ENCODE measurements around the gene AGFG2. TPM values are rescaled to one million over a fixed set of nuclear protein-coding genes. Genes with fewer than 3 reads are reported as not detected.
"Not testable (repeated sequence)": the region's sequence is repeated elsewhere in the genome, so short reads cannot be mapped to it uniquely, and the experiment has no call there.

The AGFG2 gene
- total and polyA plus RNA-seq, 5 donors = 17.3 to 26.3 (median 22.7) TPM

GRCh38 chr7:100541309-100541708, 2.3 kb downstream of the AGFG2 start:
- H3K9me3 ChIP-seq (ENCODE audit: control insufficient read depth, low read length); DNase-seq; ATAC-seq; H3K4me3 ChIP-seq (ENCODE audit: low read length); H3K27me3 ChIP-seq (ENCODE audit: control insufficient read depth, insufficient read depth); H3K27ac ChIP-seq (ENCODE audit: low read length); intact Hi-C loops (cut with DNase I): not testable (repeated sequence)
- WGBS = 84% methylated on average over 7 of the region's 7 CpGs
- peaks cover 12% of the 10 kb centered on the region for H3K4me1 ChIP-seq (ENCODE audit: control insufficient read depth, insufficient read depth, low read length)

DNA sequence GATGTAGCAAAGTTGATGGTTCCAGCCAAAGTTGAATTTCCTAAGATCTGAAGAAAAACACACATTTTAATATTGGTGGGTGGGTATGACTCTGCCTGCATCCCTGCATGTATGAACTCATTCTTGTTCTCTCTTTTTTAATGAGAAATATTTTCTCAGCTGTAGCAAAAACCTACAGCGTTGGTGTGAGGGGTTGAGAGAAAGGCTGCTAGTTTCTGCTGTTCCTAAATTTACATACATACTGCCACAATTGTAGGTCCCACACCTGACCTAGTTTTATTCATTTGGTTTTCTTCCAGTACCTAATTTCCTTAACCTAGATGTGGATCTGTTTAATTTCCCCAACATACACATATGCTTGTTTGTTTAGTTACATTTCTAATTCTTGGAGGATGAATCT, 4.6 kb downstream of the AGFG2 start:
- no peak for ATAC-seq
- Histone ChIP-seq H3K27ac (ENCODE audit: low read length) (no peak overlapping the region), H3K4me3 (ENCODE audit: low read length) (no peak overlapping the region), H3K4me1 (ENCODE audit: control insufficient read depth, insufficient read depth, low read length) (peaks cover 28% of the 10 kb centered on the region), H3K27me3 (ENCODE audit: control insufficient read depth, insufficient read depth) (no peaks in the 10 kb centered on the region), H3K9me3 (ENCODE audit: control insufficient read depth, low read length) (no peaks in the 10 kb centered on the region)
- DNase-seq = no peak
- 65% methylated on average over 1 of the region's 1 CpG for WGBS
- intact Hi-C loops (cut with DNase I) = no loop called here

- H3K27ac ChIP-seq (ENCODE audit: low read length) = peak overlapping the region; percentile 97
- H3K4me3 ChIP-seq (ENCODE audit: low read length) = no peak overlapping the region
- no peak for ATAC-seq
- no peaks in the 10 kb centered on the region for H3K27me3 ChIP-seq (ENCODE audit: control insufficient read depth, insufficient read depth)
- H3K9me3 ChIP-seq (ENCODE audit: control insufficient read depth, low read length) = no peaks in the 10 kb centered on the region
- peaks cover 32% of the 10 kb centered on the region for H3K4me1 ChIP-seq (ENCODE audit: control insufficient read depth, insufficient read depth, low read length)
- intact Hi-C loops (cut with DNase I) = no loop called here
- no peak for DNase-seq
- WGBS = 33% methylated on average over 5 of the region's 5 CpGs
Measured at GRCh38 chr7:100544386-100544785, 5.4 kb downstream of the AGFG2 start.

GRCh38 chr7:100544967-100545359, 6.0 kb downstream of the AGFG2 start:
- DNase-seq (no peak), ATAC-seq (peak; percentile 4 to 38)
- H3K9me3 ChIP-seq (ENCODE audit: control insufficient read depth, low read length) = no peaks in the 10 kb centered on the region
- no peak overlapping the region for H3K4me3 ChIP-seq (ENCODE audit: low read length)
- H3K27me3 ChIP-seq (ENCODE audit: control insufficient read depth, insufficient read depth) = no peaks in the 10 kb centered on the region
- H3K27ac ChIP-seq (ENCODE audit: low read length) = peak overlapping the region; percentile 97
- peaks cover 32% of the 10 kb centered on the region for H3K4me1 ChIP-seq (ENCODE audit: control insufficient read depth, insufficient read depth, low read length)
- 18% methylated on average over 1 of the region's 1 CpG for WGBS
- intact Hi-C loops (cut with DNase I) = loop anchor here in 1 of 4 donors (5.0 kb wide), 1 partner anchor 68 kb away; the partner anchor contains the start of gene TSC22D4

DNA sequence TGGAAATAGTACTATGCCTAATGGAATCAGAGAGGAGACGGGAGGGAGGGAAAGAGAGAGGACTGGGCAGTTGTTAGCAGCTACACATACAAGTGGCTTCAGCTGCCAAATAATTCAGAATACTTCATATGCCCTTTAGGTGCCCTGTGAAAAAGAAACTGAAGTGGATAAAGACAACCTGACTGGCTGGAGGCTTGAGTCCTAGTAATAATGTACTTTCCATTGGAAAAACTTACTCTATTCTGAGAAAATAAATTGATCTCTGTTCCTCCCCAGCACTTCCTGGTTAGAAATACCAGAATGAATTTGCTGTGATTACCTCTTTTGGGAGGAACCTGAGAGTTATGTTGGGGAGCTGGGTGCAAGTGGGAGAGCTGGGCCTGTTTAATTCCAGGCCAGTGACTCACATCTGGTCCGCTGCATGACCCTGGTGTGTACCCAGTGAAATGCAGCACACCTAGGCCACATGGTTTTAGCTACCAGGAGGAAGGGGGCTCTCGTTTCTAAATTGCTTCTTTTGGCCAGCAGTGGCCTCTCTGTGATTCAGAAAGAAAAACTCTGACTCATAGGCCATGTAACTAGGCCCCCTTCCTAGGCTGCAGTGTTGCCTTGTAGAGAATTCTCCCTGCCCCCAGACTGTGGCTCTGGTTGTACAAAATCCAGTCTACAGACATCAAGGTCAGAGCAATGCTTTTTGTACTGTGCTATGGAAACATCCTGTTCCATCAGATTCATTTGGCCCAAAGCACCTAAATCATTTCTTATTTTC, 6.5 kb downstream of the AGFG2 start:
- peaks cover 28% of the 10 kb centered on the region for H3K4me1 ChIP-seq (ENCODE audit: control insufficient read depth, insufficient read depth, low read length)
- intact Hi-C loops (cut with DNase I) = loop anchor here in 1 of 4 donors (5.0 kb wide), 1 partner anchor 68 kb away; the partner anchor contains the start of gene TSC22D4

DNA sequence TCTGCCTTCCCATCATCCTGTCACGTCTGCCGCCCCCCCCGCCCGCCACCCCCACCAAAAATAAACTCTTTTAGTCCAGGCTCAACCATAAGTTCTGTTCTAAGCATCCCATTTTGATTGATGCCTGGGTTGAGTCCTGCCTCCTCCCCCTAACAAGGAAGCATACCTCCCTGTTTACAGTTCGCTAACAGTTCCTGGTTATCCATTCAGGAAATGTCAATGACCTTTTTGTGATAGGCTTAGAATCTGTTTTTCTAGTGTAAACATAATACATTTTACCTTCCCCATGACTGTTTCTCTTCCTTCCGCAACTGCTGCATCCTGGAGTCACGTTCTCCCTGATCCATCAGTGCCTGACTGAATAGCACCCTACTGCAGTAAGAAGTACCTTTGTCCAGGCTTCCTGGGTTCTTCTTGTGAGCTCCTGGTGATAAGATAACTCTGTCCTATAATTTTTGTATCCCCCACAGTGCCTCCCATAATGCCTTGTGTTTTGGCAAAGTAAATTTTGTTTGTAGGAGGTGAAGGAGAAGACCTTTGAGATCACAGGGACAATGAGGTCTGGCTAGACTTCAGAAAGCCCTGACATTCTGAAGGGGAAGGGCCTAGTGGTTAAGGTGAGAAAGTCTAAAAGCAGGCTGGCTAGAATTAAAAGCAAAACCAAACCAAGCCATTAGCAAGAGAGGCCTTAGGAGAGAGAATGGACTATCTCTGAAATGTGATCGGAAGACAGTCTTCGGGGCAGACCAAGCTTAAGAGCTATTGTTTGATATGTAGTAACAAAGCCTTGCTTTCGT, 7.3 kb downstream of the AGFG2 start:
- Histone ChIP-seq H3K9me3 (ENCODE audit: control insufficient read depth, low read length) (no peaks in the 10 kb centered on the region), H3K4me3 (ENCODE audit: low read length) (no peak overlapping the region), H3K27ac (ENCODE audit: low read length) (peak overlapping the region; percentile 97), H3K27me3 (ENCODE audit: control insufficient read depth, insufficient read depth) (no peaks in the 10 kb centered on the region), H3K4me1 (ENCODE audit: control insufficient read depth, insufficient read depth, low read length) (peaks cover 28% of the 10 kb centered on the region)
- 51% methylated on average over 10 of the region's 10 CpGs for WGBS
- DNase-seq = no peak
- ATAC-seq = peak; percentile 31 to 44
- intact Hi-C loops (cut with DNase I) = loop anchor here in 1 of 4 donors (5.0 kb wide), 1 partner anchor 69 kb away; the partner anchor contains the start of gene TSC22D4

More for the DNA sequence above, 6.5 kb downstream of the AGFG2 start:
- WGBS = 33% methylated on average over 3 of the region's 3 CpGs
- DNase-seq (no peak), ATAC-seq (peak; percentile 80 to 90)
- no peak overlapping the region for H3K4me3 ChIP-seq (ENCODE audit: low read length)
- H3K27ac ChIP-seq (ENCODE audit: low read length) = peak overlapping the region; percentile 97
- H3K27me3 ChIP-seq (ENCODE audit: control insufficient read depth, insufficient read depth) = no peaks in the 10 kb centered on the region
- no peaks in the 10 kb centered on the region for H3K9me3 ChIP-seq (ENCODE audit: control insufficient read depth, low read length)

DNA sequence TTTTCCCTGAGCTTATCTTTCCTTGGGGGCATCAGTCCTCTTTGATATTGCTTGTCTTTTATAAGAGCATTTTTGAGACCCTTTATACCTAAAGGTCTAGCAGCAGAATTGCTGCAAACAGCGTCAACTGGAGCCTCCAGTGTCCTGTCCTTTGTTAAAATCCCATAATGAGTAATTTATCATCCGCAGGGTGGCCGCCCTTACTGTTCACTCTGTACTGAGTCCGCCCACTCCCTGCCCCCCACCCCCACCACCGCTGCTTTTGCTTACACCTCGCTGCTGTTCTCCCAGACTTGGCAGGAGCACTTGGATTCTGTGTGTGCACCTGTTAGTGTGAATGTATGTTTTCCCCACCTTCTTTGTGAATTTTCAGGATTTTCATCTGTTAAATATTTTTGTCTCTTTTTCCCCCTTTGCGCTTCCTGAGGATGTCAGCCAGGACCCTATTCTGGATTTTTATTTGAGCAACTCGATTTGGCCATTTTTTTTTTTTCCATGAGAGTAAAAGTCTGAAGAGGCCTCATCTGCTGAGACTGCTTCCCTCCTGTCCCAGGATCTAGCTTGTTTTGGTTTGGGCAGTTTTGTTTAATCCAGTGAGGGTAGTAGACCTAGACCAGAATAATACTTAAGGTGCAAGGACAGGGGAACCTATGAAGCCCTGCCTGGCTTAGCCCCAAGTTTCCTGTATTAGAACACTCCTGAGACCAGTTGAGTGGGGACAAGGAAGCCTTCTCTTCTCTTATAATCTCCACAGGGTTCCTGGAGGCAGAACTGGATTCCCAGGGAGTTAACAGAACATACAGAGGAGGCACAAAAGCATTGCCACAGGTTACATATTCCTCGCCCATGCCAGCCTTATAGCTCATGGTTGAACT, 8.2 kb downstream of the AGFG2 start:
- ATAC-seq (no peak), DNase-seq (no peak)
- peaks cover 28% of the 10 kb centered on the region for H3K4me1 ChIP-seq (ENCODE audit: control insufficient read depth, insufficient read depth, low read length)
- 59% methylated on average over 9 of the region's 9 CpGs for WGBS
- peak overlapping the region; percentile 97 for H3K27ac ChIP-seq (ENCODE audit: low read length)
- H3K9me3 ChIP-seq (ENCODE audit: control insufficient read depth, low read length) = no peaks in the 10 kb centered on the region
- intact Hi-C loops (cut with DNase I) = loop anchor here in 1 of 4 donors (5.0 kb wide), 1 partner anchor 70 kb away; the partner anchor contains the start of gene TSC22D4
- no peaks in the 10 kb centered on the region for H3K27me3 ChIP-seq (ENCODE audit: control insufficient read depth, insufficient read depth)
- H3K4me3 ChIP-seq (ENCODE audit: low read length) = no peak overlapping the region

GRCh38 chr7:100547872-100548271, 8.9 kb downstream of the AGFG2 start:
- ATAC-seq (peak; percentile 34 to 41), DNase-seq (no peak)
- 7% methylated on average over 2 of the region's 2 CpGs for WGBS
- Histone ChIP-seq H3K4me1 (ENCODE audit: control insufficient read depth, insufficient read depth, low read length) (peaks cover 28% of the 10 kb centered on the region), H3K4me3 (ENCODE audit: low read length) (no peak overlapping the region), H3K27ac (ENCODE audit: low read length) (peak overlapping the region; percentile 89), H3K9me3 (ENCODE audit: control insufficient read depth, low read length) (no peaks in the 10 kb centered on the region), H3K27me3 (ENCODE audit: control insufficient read depth, insufficient read depth) (no peaks in the 10 kb centered on the region)
- intact Hi-C loops (cut with DNase I) = loop anchor here in 1 of 4 donors (5.0 kb wide), 1 partner anchor 71 kb away; the partner anchor contains the start of gene TSC22D4

GRCh38 chr7:100548446-100548845, 9.4 kb downstream of the AGFG2 start:
- WGBS = 67% methylated on average over 5 of the region's 5 CpGs
- H3K4me3 ChIP-seq (ENCODE audit: low read length); H3K27me3 ChIP-seq (ENCODE audit: control insufficient read depth, insufficient read depth); ATAC-seq; H3K9me3 ChIP-seq (ENCODE audit: control insufficient read depth, low read length); DNase-seq: not testable (repeated sequence)
- intact Hi-C loops (cut with DNase I) = loop anchor here in 1 of 4 donors (5.0 kb wide), 1 partner anchor 71 kb away; the partner anchor contains the start of gene TSC22D4
- Histone ChIP-seq H3K4me1 (ENCODE audit: control insufficient read depth, insufficient read depth, low read length) (peaks cover 28% of the 10 kb centered on the region), H3K27ac (ENCODE audit: low read length) (peak overlapping the region; percentile 84)

DNA sequence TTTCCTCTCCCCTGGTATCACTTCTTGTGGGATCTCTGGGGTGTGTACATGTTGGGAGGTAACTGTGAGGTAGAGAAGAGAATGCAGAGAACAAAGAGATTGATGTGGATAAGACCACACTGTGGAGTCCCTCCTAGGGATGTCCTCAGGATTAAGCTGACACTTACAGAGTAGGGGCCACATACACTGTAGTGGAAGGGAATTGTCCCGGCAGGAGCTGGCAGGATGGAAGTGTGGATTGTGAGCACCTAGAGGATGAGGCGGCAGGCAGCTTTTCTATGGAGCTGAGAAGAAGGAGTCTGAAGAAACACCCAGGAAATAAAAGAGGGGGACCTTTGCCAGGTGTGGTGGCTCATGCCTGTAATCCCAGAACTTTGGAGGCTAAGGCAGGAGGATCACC, 13.5 kb downstream of the AGFG2 start:
- H3K4me3 ChIP-seq (ENCODE audit: low read length) = no peak overlapping the region

More for the DNA sequence above, 13.5 kb downstream of the AGFG2 start:
- peaks cover 13% of the 10 kb centered on the region for H3K4me1 ChIP-seq (ENCODE audit: control insufficient read depth, insufficient read depth, low read length)
- WGBS = 99% methylated on average over 2 of the region's 2 CpGs
- intact Hi-C loops (cut with DNase I) = no loop called here
- ATAC-seq (no peak), DNase-seq (no peak)
- H3K27ac ChIP-seq (ENCODE audit: low read length) = no peak overlapping the region
- no peaks in the 10 kb centered on the region for H3K27me3 ChIP-seq (ENCODE audit: control insufficient read depth, insufficient read depth)
- no peaks in the 10 kb centered on the region for H3K9me3 ChIP-seq (ENCODE audit: control insufficient read depth, low read length)
